Measurements from ENCODE around the gene CRHR2.
A peak's percentile ranks its signal among the peaks of the same experiment; 100 is the strongest.
"Not testable (repeated sequence)": the region's sequence is repeated elsewhere in the genome, so short reads cannot be mapped to it uniquely, and the experiment has no call there.

Gene CRHR2

GRCh38 chr7:30682212-30683083 is at the start of gene CRHR2:
TSS of gene CRHR2 (minus strand) at chr7:30682456. CDS start at chr7:30682280, 176 bp downstream.
- peak; percentile 29 for DNase-seq

GRCh38 chr7:30731581-30731980 is 49.3 kb upstream of the CRHR2 start:
- peak; percentile 16 for DNase-seq

GRCh38 chr7:30730996-30731395 is 48.7 kb upstream of the CRHR2 start:
- DNase-seq: no peak

DNA sequence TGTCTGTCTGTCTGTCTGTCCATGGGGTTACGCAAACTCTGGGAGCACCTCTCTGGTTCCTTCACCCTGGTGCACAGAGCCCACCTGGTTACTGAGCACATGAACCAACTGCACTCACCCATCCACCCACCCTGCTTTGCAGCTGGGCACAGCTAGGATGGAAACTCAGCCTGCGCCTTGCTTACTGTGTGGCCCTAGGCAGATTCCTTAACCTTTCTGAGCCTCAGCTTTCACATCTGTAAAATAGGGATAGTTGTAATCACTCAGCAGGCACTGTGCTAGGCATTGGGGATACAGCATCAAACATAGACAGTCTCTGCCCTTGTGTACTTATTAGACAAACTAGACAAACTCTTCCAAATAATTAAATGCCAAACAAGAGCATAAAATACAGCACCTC is 47.8 kb upstream of the CRHR2 start:
- DNase-seq: no peak

GRCh38 chr7:30729642-30730041 is 47.4 kb upstream of the CRHR2 start:
- no peak for DNase-seq

- DNase-seq: no peak
These were observed 46.4 kb upstream of the CRHR2 start for GRCh38 chr7:30728591-30729100.

DNA sequence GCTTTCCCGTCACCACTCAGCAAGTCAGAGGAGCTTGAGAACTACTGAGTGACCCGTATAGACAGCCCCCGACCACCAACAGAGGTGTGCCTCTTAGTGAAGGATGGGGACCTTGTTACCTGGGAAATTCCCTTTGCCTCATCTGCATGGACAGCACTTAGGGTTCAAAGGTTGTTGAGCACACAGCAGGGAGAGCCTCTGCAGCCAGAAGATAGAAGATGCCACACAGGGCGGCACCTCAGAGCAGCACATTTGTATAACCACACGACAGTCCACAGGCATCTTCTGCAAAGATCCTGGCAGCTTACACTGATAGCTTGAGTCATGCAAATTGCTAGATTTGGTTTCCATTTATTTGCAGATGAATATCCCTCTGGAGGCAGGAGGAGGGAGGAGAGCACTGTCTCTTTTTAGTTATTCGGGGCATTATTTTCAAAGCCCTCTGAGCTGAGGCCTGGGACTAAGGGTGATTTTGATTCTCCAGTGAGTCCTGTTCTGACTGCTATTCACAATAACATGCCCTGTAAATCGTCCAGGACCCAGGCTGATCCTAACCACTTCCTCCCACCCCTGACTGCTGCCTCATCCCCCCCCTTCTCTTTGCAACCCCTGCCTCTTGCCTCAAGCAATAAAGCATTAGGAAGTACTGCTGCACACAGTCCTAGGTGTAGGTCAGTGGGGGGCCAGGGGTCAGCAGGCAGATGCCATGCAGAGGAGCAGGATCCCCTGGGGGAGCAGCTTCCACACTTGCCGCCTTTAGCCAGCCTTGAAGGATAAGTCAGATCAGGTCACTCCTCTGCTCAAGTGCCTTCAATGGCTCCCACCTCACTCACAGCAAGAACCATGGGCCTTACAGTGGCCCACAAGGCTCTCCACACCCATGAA is 45.0 kb upstream of the CRHR2 start:
- no peak for DNase-seq

- no peak for DNase-seq
These were observed 44.2 kb upstream of the CRHR2 start for GRCh38 chr7:30726296-30727006.

- no peak for DNase-seq
These were observed 41.5 kb upstream of the CRHR2 start for GRCh38 chr7:30723776-30724175.

GRCh38 chr7:30722671-30723070 is 40.4 kb upstream of the CRHR2 start:
- DNase-seq: no peak

GRCh38 chr7:30722187-30722586 is 39.9 kb upstream of the CRHR2 start:
- DNase-seq: no peak

GRCh38 chr7:30721211-30721610 is 39.0 kb upstream of the CRHR2 start:
- DNase-seq: no peak

DNA sequence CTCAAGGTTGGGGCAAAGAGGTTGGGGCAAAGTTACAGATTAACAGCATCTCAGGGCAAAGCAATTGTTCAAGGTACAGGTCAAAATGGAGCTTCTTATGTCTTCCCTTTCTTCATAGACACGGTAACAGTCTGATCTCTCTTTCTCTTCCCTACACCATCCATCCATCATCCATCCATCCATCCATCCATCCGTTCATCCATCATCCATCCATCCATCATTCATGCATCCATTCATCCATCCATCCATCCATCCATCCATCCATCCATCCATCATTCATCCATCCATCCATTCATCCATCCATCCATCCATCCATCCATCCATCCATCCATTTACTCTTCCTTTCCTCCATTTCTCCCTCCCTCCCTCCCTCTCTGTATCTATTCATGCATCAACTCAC is 37.2 kb upstream of the CRHR2 start:
- DNase-seq: not testable (repeated sequence)

DNA sequence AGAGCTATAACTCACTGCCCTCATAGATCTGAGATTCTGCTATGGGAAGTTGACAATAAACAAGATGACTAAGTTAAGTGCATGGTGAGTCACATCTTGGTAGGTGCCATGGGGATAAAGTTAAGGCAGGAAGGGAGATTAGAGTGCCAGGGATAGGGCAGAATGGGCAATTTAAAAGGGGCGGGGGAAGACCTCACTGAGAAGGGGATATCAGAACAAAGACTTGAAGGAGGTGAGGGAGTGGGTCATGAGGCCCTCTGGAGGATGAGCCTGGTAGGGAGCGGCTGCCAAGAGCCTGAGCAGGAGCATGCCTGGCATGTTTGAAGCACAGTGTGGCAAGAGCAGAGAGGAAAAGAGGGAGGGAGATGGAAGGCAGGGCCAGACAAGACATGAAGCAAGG is 34.9 kb upstream of the CRHR2 start:
- no peak for DNase-seq

GRCh38 chr7:30714129-30714528 is 31.9 kb upstream of the CRHR2 start:
- no peak for DNase-seq

- DNase-seq: no peak
These were observed 31.1 kb upstream of the CRHR2 start for GRCh38 chr7:30713392-30713791.

GRCh38 chr7:30710669-30711068 is 28.4 kb upstream of the CRHR2 start:
- no peak for DNase-seq

DNA sequence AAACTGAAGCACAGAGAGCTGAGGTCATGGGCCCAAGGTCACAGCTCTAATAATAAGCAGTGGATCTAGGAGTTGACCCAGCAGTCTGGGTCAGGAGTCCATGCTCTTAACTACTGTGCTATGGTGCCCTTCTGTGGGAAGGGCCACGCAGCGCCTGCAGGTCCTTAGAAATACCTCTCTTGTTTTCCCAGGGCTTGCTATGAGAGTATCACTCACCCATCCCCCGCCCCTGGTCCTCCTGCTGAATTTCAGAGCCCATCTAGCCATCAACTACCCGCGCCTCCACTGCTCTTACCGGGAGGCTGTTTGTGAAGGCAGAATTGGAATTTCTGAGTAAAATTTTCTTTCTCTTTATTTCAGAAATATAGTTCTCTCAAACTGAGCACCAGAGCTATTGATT is 27.3 kb upstream of the CRHR2 start:
- no peak for DNase-seq

GRCh38 chr7:30708983-30709382 is 26.7 kb upstream of the CRHR2 start:
- DNase-seq: no peak

- no peak for DNase-seq
These were observed 26.2 kb upstream of the CRHR2 start for GRCh38 chr7:30708412-30708811.

GRCh38 chr7:30707391-30708357 is 25.4 kb upstream of the CRHR2 start:
- no peak for DNase-seq

- no peak for DNase-seq
These were observed 24.7 kb upstream of the CRHR2 start for GRCh38 chr7:30706908-30707307.

Data from DMS153 (cell line).